Keratinocyte (primary cell): ENCODE data around the gene SLC9B2.

Experiments
- CTCF ChIP-seq, 3 experiments: IDR thresholded peaks in 1 of 3; conservative IDR thresholded peaks in 1 of 3; optimal IDR thresholded peaks in 1 of 3; 2 replicates in 2 of 3; 3 replicates in 1 of 3; pipeline versions ENCODE3 to v1.5.1; 2011; ENCODE audit warnings: low read length in 3 of 3, mild to moderate bottlenecking in 3 of 3, moderate library complexity in 2 of 3, control low read depth in 1 of 3, inconsistent platforms in 1 of 3; ENCODE audit not compliant: insufficient read depth in 2 of 3; ENCODE audit errors: extremely low read depth in 1 of 3
- EZH2 ChIP-seq: IDR thresholded peaks from one replicate; pipeline ENCODE4 v1.6.1; 2012; ENCODE audit warnings: inconsistent platforms, mild to moderate bottlenecking, low read length, moderate library complexity

- TF ChIP-seq CTCF (optimal IDR thresholded peaks at IDR 0.05 in 1 of 3, IDR thresholded peaks at IDR 0.05 in 1 of 3, conservative IDR thresholded peaks at IDR 0.05 in 1 of 3; ENCODE audit: extremely low read depth in 1 of 3, insufficient read depth in 2 of 3, low read length in 3 of 3): no peak
- TF ChIP-seq EZH2: no peak
These were observed 25.7 kb downstream of the SLC9B2 start for GRCh38 chr4:103050736-103051436.
